GM18951 (cell line): ENCODE data around the gene FAM184A.

Experiments used
- POLR2A ChIP-seq: IDR thresholded peaks from 4 replicates; pipeline ENCODE4 v1.6.1; 2011; ENCODE audit warnings: mild to moderate bottlenecking; ENCODE audit not compliant: insufficient read length, insufficient read depth; ENCODE audit errors: extremely low read depth
- in situ Hi-C: fragments of 300-500 bp; cut with MboI; formaldehyde crosslinking; loops from one replicate; pipeline ENCODE4 v1.12.0; 2022; ENCODE audit warnings: low sequenced_read_pairs, mixed read lengths, inconsistent platforms; ENCODE audit not compliant: unreplicated experiment

Gene FAM184A

DNA sequence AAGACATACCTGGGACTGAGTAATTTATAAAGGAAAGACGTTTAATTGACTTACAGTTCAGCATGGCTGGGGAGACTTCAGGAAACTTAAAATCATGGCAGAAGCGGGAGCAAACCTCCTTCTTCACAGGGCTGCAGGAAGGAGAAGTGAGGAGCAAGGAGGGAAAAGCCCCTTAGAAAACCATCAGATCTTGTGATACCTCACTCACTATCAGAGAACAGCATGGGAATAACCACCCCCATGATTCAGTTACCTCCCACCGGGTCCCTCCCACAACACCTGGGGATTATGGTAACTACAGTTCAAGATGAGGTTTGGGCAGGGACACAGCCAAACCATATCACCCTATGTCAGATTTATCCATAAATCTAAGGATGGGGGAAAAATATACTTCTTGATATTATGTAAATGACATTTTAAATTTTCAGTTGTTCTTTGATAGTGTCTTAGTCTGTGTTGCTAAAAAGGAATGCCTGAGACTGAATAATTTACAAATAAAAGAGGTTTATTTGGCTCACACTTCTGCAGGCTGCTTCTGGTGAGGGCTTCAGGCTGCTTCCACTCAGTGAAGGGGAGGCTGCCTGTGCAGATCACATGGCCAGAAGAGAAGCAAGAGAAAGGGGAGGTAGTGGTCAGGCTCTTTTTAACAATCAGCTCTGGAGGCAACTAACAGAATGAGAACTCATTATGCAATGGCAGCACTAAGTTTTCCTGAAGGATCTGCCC, 142.3 kb downstream of the FAM184A start:
- no peak for TF ChIP-seq POLR2A
- in situ Hi-C loops = no loop called here

DNA sequence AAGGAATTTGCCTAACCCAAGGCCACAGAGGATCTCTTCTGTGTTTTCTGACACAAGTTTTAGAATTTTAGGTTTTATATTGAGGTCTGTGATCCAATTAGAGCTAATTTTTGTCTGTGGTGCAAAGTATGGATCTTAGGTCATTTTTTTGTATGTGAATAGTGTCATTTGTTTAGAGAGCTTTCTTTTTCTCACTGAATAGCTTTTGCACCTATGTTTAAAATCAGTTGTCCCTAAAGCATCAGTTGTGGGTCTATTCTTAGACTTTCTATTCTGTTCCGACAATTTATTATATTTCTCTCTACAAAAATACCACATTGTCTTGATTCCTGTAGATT, 143.2 kb downstream of the FAM184A start:
- no peak for TF ChIP-seq POLR2A
- in situ Hi-C loops = no loop called here

DNA sequence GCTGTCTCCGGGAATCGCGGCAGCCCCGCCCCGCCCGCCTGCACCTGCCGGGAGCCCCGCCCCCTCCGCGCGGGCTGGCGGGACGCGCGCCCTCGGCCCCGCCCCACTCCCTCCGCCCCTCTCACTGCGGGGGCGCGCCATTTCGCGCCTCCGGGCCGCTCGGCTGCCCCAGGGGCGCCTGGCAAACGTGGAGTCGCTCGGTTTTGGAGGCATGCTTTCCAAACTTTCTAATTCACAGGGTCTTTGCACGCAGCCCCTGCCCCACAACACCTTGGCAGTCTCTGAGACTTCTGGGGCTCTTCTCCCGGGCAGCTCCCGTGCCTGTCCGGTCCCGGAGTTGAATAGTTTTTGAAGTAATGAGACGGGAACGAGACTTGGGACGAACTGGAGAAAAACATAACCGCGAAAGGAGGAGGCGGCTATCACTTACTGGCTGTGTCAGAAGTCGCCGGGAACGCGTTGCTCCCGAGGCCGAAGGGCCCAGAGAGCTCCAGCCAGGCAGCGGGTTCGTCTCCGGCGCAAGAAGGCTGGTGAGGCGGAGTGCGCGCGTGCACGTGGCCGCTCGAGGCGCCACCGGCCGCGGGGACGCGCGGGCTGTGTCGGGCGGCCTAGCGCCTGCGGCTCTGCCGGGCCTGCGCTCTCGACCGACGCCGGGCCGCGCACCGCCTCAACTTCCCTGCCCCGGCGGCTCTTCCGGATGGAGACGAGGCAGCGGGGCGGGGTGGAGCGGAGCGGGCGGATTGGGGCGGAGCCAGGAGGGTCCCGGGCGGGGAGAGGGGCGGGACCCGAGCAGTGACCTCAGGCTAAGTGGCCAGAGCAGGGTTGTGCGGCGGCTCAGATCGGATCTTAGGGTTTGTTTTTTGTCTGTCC, 143.8 kb downstream of the FAM184A start, which contains the start of gene MCM9:
TSS of gene MCM9 (minus strand) at position 699 of the 870 bp plus-strand sequence. CDS start 3,436 bp downstream, outside the sequence.
- in situ Hi-C loops = no loop called here
- peak; percentile 69 for TF ChIP-seq POLR2A

- in situ Hi-C loops = no loop called here
- TF ChIP-seq POLR2A = no peak
These were observed 144.5 kb downstream of the FAM184A start for GRCh38 chr6:118933855-118934460.

DNA sequence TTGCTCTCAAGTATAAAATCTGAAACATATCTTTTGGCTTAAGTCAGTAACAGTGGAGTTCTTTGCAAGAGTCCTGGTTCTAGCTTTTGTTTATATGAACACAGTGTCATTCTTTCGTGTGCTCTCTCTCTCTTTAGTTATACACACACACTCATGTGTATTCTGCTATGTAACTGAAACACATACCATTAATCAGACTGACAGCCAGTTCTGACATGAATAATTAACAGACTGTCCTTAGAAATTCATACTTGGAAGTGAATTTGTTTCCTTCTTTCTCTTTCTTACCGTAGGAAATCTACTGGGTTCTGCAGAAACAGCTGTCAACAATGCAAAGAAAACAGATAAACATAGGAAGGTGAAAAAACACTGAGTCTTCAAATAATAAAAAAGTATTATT, 146.0 kb downstream of the FAM184A start:
- TF ChIP-seq POLR2A = no peak

GRCh38 chr6:118931436-118931835, 147.0 kb downstream of the FAM184A start:
- in situ Hi-C loops = no loop called here
- no peak for TF ChIP-seq POLR2A

More for the DNA sequence above, 146.0 kb downstream of the FAM184A start:
- in situ Hi-C loops = no loop called here

- no peak for TF ChIP-seq POLR2A
- in situ Hi-C loops = no loop called here
These were observed 147.8 kb downstream of the FAM184A start for GRCh38 chr6:118930680-118931079.

GRCh38 chr6:118923035-118923434, 155.4 kb downstream of the FAM184A start:
- TF ChIP-seq POLR2A = no peak
- in situ Hi-C loops = no loop called here

- no peak for TF ChIP-seq POLR2A
- in situ Hi-C loops = no loop called here
These were observed 157.4 kb downstream of the FAM184A start for GRCh38 chr6:118921084-118921483.

- no peak for TF ChIP-seq POLR2A
- in situ Hi-C loops = no loop called here
These were observed 160.1 kb downstream of the FAM184A start for GRCh38 chr6:118918329-118918725.

DNA sequence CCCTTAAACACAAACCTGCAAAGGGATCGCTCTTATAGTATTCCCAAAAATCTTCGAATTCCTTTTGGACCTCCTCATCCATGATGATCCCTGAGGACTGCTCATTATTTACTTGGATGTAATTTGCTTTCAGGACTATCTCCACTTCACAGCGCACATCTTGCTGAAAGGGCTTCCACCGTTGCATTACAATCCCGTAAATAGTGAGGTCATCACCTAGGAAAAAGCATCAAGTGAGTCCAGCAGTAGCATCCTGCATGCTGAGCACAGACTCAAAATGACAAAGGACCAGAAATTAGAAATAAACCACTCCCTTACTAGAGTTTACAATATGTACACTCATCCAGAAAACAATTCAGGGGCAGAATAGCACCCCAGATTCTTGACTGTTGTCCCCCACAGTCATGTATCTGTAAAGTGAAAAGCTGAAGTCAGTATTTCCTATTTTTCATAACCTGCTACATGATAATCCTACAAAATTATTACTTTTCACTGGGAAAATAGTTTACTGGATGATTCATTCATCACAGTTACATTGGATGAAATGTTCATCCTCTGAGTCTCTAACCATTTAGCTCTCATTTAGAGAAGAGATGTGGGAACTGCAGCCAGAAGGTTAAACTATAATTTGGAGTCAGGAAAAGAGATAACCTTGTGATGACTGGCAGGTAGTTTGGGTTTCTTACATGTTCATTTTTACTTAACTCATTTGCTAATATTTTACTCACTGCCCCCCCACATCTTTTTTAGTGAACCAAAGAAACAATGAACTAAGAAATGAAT, 160.7 kb downstream of the FAM184A start:
- no peak for TF ChIP-seq POLR2A
- in situ Hi-C loops = no loop called here

DNA sequence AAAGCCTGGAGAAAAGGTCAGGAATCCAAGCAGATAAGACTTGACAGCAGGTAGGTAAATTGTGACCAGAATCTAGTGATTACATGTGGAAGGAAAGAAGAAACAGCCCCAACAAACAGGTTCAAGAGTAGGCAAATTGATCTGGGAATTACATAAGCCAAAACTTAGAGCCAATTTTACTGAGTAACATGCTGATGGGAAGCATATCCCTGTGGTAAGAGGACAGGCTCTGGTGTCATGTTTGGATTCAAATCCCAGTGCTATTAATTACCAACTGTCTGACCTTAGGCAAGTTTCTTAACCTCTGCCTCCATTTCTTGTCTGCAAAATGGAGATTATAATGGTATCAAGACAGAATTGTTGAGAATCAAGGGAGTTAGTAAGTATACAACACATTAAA, 163.9 kb downstream of the FAM184A start:
- in situ Hi-C loops = no loop called here
- no peak for TF ChIP-seq POLR2A

DNA sequence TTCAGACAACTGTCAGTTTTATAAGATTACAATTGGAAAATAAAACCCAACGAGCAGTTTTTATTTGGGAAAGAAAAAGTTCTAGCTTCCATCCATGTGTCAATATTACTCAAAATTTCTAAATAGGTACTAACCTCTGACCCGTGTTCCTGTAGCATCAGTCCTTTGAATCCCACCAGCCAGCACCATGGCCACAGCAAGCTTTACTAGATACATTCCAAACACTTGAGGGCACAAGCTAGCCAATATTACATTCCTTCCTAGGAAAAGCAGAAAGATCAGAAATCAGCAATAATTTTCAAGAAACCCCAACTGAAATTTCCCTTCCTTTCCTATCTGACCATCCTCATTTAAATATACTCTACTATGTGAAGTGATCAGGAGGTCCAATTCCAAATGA, 165.3 kb downstream of the FAM184A start:
- TF ChIP-seq POLR2A = no peak

More for the DNA sequence above, 165.3 kb downstream of the FAM184A start:
- in situ Hi-C loops = no loop called here
